Measurements from ENCODE around the gene DRG1. TPM values are rescaled to one million over a fixed set of nuclear protein-coding genes. Genes with fewer than 3 reads are reported as not detected.
"Not testable (repeated sequence)": the region's sequence is repeated elsewhere in the genome, so short reads cannot be mapped to it uniquely, and the experiment has no call there.

Gene DRG1
- total and polyA plus RNA-seq, 2 experiments from 2014 or later: 55.0 to 100 TPM

DNA sequence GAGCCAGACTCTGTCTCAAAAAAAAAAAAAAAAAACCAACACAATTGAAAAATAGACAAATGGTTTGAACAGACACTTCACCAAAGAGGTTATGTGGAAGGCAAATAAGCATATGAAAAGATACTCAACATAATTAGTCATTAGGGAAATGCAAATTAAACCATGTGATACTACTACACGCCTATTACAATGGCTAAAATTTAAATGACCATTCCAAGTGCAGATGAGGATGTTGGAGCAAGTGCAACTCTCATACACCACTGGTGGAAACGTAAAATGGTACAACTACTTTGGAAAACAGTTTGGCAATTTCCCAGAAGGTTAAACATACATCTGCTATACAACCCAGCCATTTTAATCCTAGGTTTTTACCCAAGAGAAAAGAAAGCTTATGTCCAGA is 65.9 kb downstream of the DRG1 start:
- TF ChIP-seq, protein P1, sequence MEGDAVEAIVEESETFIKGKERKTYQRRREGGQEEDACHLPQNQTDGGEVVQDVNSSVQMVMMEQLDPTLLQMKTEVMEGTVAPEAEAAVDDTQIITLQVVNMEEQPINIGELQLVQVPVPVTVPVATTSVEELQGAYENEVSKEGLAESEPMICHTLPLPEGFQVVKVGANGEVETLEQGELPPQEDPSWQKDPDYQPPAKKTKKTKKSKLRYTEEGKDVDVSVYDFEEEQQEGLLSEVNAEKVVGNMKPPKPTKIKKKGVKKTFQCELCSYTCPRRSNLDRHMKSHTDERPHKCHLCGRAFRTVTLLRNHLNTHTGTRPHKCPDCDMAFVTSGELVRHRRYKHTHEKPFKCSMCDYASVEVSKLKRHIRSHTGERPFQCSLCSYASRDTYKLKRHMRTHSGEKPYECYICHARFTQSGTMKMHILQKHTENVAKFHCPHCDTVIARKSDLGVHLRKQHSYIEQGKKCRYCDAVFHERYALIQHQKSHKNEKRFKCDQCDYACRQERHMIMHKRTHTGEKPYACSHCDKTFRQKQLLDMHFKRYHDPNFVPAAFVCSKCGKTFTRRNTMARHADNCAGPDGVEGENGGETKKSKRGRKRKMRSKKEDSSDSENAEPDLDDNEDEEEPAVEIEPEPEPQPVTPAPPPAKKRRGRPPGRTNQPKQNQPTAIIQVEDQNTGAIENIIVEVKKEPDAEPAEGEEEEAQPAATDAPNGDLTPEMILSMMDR (IDR thresholded peaks at IDR 0.05; ENCODE audit: low read depth, low read length): no peak
- H3K27me3 ChIP-seq: no peaks in the 10 kb centered on the region
- no peak for DNase-seq (ENCODE audit: low read depth in 1 of 2, low spot score in 1 of 2)
- H3K9me3 ChIP-seq (ENCODE audit: low read depth): no peaks in the 10 kb centered on the region
- no peak overlapping the region for H3K27ac ChIP-seq
- H3K4me1 ChIP-seq (ENCODE audit: low read depth): no peaks in the 10 kb centered on the region
- H3K4me3 ChIP-seq: no peak overlapping the region
- peaks cover 48% of the 10 kb centered on the region for H3K36me3 ChIP-seq

DNA sequence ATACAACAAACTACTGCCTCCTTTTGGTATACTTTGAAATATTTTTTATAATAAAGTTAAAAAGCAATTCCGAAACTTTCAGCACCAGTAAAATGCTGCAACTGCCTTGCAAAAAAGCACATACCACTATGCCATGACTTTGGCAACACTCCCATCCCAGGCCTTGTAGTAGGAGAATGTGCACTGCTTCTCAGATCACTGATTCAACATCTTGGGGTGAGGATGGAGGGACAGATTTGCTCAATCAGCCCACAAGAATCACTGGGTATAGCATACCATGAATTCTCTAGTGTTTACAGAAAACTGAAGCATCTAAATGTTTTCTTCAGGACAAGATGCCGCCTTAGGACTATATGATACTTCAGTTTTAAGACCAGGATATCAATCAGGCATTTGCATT is 75.3 kb downstream of the DRG1 start:
- H3K27ac ChIP-seq: no peak overlapping the region
- no peaks in the 10 kb centered on the region for H3K9me3 ChIP-seq (ENCODE audit: low read depth)
- TF ChIP-seq, protein P1 (IDR thresholded peaks at IDR 0.05; ENCODE audit: low read depth, low read length): no peak
- no peak overlapping the region for H3K4me3 ChIP-seq
- H3K4me1 ChIP-seq (ENCODE audit: low read depth): no peaks in the 10 kb centered on the region
- no peaks in the 10 kb centered on the region for H3K27me3 ChIP-seq
- peaks cover 6% of the 10 kb centered on the region for H3K36me3 ChIP-seq
- peak in 1 of 2 donors; percentile 88 for DNase-seq (ENCODE audit: low read depth in 1 of 2, low spot score in 1 of 2)

DNA sequence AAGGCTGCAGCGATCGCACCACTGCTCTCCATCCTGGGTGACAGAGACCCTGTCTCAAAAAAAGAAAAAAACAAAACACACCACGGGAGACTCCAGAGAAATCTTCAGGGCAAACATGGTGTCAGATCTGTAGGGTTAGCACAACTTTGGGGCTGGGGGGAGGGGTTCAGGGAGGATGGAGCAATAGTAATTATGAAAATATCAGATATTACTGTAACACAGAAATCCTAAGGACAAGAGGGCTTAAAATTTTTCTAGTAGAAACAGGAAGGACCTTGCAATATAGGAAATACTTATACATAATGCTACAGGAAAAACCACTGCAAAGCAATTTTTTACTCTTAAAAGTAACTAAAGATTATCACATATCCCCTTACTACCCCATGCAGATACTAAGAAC is 76.4 kb downstream of the DRG1 start:
- DNase-seq (ENCODE audit: low read depth in 1 of 2, low spot score in 1 of 2): no peak
- TF ChIP-seq, protein P1 (IDR thresholded peaks at IDR 0.05; ENCODE audit: low read depth, low read length): no peak
- no peaks in the 10 kb centered on the region for H3K9me3 ChIP-seq (ENCODE audit: low read depth)

DNA sequence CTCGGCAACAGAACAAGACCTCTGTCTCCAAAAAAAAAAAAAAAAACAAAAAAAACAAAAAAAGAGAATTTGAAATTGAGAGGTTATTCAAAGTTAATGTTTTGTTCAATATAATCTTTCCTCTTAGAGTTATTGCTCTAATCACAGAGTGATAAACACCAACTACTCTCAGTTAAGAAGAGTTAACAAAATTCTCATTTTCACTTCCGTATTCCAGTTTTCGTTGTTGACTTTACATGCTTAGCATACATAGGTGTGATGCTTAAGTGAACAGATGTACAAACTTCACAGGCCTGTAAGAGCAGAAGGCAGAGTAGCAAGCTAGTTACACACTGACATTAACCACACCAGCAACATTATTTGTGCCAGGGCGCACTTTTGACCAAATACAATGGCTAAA is 77.9 kb downstream of the DRG1 start:
- TF ChIP-seq, protein P1 (IDR thresholded peaks at IDR 0.05; ENCODE audit: low read depth, low read length): no peak
- no peak for DNase-seq (ENCODE audit: low read depth in 1 of 2, low spot score in 1 of 2)
- no peak overlapping the region for H3K4me3 ChIP-seq
- H3K27me3 ChIP-seq: no peaks in the 10 kb centered on the region
- H3K27ac ChIP-seq: no peak overlapping the region
- H3K9me3 ChIP-seq (ENCODE audit: low read depth): no peaks in the 10 kb centered on the region
- peaks cover 18% of the 10 kb centered on the region for H3K36me3 ChIP-seq
- H3K4me1 ChIP-seq (ENCODE audit: low read depth): no peaks in the 10 kb centered on the region

More for the DNA sequence above, 76.4 kb downstream of the DRG1 start:
- H3K4me3 ChIP-seq: no peak overlapping the region
- H3K27me3 ChIP-seq: no peaks in the 10 kb centered on the region
- no peak overlapping the region for H3K27ac ChIP-seq
- H3K4me1 ChIP-seq (ENCODE audit: low read depth): no peaks in the 10 kb centered on the region
- H3K36me3 ChIP-seq: peaks cover 14% of the 10 kb centered on the region

DNA sequence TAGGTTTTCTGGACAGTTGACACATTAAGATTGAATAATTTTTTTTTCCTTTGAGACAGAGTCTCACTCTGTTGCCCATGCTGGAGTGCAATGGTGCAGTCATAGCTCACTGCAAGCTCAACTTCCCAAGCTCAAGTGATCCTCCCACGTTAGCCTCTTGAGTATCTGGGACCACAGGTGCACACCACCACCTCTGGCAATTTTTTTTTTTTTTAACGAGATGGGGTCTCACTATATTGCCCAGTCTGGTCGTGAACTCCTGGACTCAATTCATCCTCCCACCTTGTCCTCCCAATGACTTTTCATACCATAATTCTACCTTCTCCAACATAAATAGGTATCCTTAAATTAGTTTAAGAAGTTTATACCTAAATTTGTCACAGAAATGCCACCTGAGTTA is 81.7 kb downstream of the DRG1 start:
- no peaks in the 10 kb centered on the region for H3K4me1 ChIP-seq (ENCODE audit: low read depth)
- DNase-seq (ENCODE audit: low read depth in 1 of 2, low spot score in 1 of 2): no peak
- no peak overlapping the region for H3K4me3 ChIP-seq
- TF ChIP-seq, protein P1 (IDR thresholded peaks at IDR 0.05; ENCODE audit: low read depth, low read length): no peak
- H3K27me3 ChIP-seq: no peaks in the 10 kb centered on the region
- H3K9me3 ChIP-seq (ENCODE audit: low read depth): no peaks in the 10 kb centered on the region
- peaks cover 23% of the 10 kb centered on the region for H3K36me3 ChIP-seq
- H3K27ac ChIP-seq: no peak overlapping the region

DNA sequence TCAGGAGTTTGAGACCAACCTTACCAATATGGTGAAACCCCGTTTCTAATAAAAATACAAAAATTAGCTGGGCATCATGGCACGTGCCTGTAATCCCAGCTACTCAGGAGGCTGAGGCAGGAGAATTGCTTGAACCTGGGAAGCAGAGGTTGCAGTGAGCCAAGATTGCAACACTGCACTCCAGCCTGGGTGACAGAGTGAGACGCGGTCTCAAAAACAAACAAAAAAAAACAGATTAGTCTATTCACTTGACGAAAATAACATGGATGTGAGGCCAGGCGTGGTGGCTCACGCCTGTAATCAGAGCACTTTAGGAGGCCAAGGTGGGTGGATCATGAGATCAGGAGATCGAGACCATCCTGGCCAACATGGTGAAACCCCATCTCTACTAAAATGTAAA is 83.1 kb downstream of the DRG1 start:
- H3K9me3 ChIP-seq (ENCODE audit: low read depth); H3K4me3 ChIP-seq; H3K4me1 ChIP-seq (ENCODE audit: low read depth); H3K27ac ChIP-seq; H3K27me3 ChIP-seq; DNase-seq (ENCODE audit: low read depth in 1 of 2, low spot score in 1 of 2): not testable (repeated sequence)
- peaks cover 29% of the 10 kb centered on the region for H3K36me3 ChIP-seq

Other genes with a start within 250 kb of the DRG1 start
- 20.5 and 26.9 TPM in 2 replicates for gene RNF185, start 239.4 kb upstream of the DRG1 start, total RNA-seq
- 30.1 and 30.3 TPM in 2 replicates for gene RNF185, start 239.4 kb upstream of the DRG1 start, polyA plus RNA-seq
- 29.4 and 32.8 TPM in 2 replicates for gene LIMK2, start 187.3 kb upstream of the DRG1 start, total RNA-seq
- 23.2 and 31.4 TPM in 2 replicates for gene LIMK2, start 187.3 kb upstream of the DRG1 start, polyA plus RNA-seq
- gene PIK3IP1, start 107.1 kb upstream of the DRG1 start, total RNA-seq: 7.2 and 9.8 TPM in 2 replicates
- 6.5 and 12.0 TPM in 2 replicates for gene PIK3IP1, start 107.1 kb upstream of the DRG1 start, polyA plus RNA-seq
- gene PATZ1, start 53.3 kb upstream of the DRG1 start, total RNA-seq: 29.6 and 46.4 TPM in 2 replicates
- 24.8 and 35.5 TPM in 2 replicates for gene PATZ1, start 53.3 kb upstream of the DRG1 start, polyA plus RNA-seq
- 15.8 and 18.0 TPM in 2 replicates for gene EIF4ENIF1, start 90.2 kb downstream of the DRG1 start, total RNA-seq
- gene EIF4ENIF1, start 90.2 kb downstream of the DRG1 start, polyA plus RNA-seq: 26.5 and 38.7 TPM in 2 replicates
- 18.2 and 23.8 TPM in 2 replicates for gene SFI1, start 96.9 kb downstream of the DRG1 start, total RNA-seq
- gene SFI1, start 96.9 kb downstream of the DRG1 start, polyA plus RNA-seq: 13.6 and 22.0 TPM in 2 replicates

All from cardiac muscle cell (in vitro differentiated cells and primary cell).